Astrocyte of the cerebellum (primary cell): ENCODE data around the gene ASGR2.

Source experiments
- DNase-seq: peaks from one replicate; pipeline ENCODE4 v3.0.0-alpha.2; 2011; ENCODE audit warnings: low read depth
- H3K4me3 ChIP-seq: 2 replicates; pipeline ENCODE4 v1.5.1; 2011; ENCODE audit warnings: mild to moderate bottlenecking, low read depth, low read length, moderate library complexity
- in situ Hi-C: cut with HindIII; loops from 2 replicates; pipeline ENCODE4 v1.10.0; 2017; ENCODE audit warnings: low sequenced_read_pairs
- TF ChIP-seq, protein P1 (sequence below): IDR thresholded peaks from 2 replicates; pipeline ENCODE4 v1.5.1; 2012; ENCODE audit warnings: low read length, low read depth, moderate library complexity, mild to moderate bottlenecking; ENCODE audit errors: missing control alignments

ASGR2 gene

DNA sequence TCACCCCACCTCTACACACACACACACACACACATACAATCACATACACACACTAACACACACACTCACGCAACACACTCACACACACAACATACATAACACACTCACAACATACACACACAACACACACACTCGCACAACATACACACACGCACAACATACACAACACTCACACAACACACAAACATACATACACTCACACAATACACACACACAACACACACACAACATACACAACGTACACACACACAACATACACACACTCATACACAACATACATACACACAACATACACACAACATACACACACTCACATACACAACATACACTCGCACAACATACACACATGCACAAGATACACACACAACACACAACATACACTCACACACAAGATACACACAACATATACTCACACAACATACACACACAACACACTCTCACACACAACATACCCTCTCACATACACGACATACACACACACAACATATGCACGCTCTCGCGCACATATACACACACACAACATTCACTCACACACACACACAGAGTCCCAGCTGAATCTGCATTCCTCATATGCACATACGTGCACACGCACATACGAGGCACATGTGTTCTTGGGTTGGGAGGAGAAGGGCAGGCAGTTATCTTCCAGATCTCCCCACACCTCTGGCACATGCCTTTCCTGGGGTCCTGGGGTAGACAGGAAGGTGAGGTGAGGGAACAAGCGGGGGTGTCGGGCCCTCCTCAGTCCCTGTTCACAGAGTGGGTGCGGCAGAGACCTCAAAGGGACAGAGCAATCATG, 1.1 kb downstream of the ASGR2 start:
- in situ Hi-C loops = no loop called here
- H3K4me3 ChIP-seq = no peak overlapping the region
- TF ChIP-seq, protein P1, sequence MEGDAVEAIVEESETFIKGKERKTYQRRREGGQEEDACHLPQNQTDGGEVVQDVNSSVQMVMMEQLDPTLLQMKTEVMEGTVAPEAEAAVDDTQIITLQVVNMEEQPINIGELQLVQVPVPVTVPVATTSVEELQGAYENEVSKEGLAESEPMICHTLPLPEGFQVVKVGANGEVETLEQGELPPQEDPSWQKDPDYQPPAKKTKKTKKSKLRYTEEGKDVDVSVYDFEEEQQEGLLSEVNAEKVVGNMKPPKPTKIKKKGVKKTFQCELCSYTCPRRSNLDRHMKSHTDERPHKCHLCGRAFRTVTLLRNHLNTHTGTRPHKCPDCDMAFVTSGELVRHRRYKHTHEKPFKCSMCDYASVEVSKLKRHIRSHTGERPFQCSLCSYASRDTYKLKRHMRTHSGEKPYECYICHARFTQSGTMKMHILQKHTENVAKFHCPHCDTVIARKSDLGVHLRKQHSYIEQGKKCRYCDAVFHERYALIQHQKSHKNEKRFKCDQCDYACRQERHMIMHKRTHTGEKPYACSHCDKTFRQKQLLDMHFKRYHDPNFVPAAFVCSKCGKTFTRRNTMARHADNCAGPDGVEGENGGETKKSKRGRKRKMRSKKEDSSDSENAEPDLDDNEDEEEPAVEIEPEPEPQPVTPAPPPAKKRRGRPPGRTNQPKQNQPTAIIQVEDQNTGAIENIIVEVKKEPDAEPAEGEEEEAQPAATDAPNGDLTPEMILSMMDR = no peak
- DNase-seq = no peak

DNA sequence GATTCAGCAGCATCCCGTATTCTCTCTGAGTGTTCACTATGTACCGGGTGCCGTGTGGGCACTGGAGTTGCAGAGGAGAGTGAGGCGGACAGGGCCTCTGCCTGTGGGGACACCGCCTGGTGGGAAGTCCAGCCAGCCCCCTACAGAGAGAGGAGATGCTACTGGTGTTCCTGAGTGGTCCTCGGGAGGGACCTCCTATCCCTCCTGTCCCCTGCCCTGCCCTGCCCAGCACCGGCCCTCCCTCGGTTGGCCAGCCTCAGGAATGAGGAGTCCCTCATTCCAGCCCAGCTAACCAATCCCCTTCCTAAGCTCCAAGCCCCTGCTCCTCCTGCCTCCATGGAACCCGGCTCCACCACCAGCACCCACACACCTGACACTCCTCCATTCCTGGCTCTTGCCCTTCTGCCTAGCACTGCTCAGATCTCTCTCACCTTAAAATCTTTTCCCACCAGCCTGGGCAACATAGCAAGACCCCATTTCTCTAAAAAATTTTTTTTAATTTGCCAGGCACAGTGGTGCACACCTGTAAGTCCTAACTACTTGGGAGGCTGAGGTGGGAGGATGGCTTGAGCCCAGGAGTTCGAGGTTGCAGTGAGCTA, 2.0 kb downstream of the ASGR2 start:
- no peak overlapping the region for H3K4me3 ChIP-seq
- in situ Hi-C loops = no loop called here
- TF ChIP-seq, protein P1 = no peak
- DNase-seq = no peak

DNA sequence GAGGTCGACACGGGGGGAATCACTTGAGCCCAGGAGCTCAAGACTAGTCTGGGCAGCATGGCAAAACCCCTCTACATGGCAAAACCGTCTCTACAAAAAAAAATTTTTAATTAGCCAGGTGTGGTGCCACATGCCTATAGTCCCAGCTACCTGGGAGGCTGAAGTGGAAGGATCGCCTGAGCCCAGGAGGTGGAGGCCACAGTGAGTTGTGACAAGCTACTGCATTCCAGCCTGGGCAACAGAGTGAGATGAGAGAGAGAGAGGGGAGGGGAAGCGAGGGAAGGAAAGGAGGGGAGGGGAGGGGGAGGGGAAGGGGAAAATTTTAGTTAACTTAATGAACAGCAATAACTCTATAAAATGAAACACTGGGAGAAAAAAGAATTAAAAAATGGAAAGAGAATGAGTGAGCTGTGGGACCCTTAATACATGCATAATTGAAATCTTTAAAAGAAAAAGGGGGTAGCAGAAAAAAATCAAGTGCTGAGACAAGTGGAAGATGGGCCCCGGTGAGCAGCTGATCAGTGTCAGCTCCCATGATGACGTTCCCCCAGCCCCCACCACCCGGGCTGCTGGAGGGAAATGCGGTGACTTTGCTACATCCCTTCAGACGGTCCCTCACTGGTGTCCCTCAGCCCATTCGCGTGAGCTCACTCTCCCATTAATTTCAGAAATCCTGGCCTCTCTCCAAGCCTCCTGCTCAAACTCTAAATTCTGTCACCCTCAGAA, 2.7 kb downstream of the ASGR2 start:
- in situ Hi-C loops = no loop called here
- DNase-seq = no peak
- no peak overlapping the region for H3K4me3 ChIP-seq
- TF ChIP-seq, protein P1 = no peak

DNA sequence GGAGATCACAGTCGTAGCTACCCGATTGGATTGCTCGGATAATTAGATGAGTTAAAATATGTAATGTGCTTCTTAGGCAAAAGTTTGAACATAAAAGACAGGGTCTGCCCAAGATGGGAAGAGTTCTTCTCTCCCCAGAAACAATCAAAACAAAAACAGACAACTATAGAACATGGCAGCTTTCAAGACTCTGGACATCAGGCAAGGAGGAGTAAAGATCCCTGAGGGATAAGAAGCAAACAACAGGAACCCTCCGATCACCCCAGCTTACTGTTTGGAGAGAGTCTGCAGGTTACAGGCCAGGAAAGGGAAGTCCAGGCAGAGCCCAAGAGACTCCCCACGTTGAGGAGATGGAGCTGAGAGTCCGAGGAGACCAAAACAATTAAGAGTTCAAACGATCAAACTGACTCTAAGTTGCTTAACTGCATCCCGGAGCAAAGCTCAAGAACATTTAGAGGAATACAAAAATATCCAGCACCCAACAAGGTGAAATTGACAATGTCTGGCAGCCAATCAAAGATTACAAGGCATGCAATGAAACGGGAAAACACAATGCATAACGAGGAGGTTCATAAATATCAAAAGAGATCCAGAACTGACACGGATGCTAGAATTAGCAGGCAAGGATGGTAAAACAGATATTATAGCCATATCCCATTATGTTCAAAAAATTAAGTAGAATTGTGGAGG, 3.9 kb downstream of the ASGR2 start:
- DNase-seq = no peak
- TF ChIP-seq, protein P1 = no peak
- in situ Hi-C loops = no loop called here
- no peak overlapping the region for H3K4me3 ChIP-seq

DNA sequence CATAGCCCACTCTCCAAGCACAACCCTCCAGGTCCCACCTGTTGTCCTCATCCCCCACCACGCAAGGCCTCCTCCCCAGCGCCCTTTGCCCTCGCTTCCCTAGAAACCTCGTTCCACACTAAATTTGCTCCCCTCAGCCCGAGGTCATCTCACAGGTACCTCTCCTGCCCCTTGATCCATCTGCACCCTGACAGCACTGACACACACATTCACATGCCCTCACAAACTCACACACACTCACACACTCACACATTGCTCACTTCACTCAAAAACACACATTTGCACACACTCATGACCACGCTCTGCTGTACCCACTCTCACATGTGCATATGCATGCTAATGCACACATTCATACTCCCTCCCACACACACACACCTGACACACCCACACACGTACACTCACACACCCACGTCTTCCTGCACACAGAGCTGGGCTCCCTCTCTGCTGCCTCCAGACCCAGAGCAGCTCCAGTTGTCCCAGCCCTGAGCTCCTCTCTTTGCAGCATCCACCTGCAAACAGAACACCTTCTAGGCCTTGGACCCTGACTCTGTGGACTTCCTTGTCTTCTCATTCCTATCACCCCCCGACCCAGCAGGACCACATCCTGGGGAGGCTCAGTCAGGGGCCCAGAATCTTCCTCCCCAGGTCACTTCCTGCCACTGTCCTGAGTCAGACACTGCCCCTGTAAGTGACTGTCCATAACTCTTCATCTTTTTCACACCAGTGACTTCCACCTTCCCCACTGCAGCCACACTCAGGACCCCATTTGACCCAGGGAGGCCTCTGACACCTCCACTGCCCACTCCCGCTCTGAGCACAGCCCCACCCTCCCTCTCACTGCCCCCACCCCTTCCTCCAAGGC, 4.9 kb downstream of the ASGR2 start:
- TF ChIP-seq, protein P1 = no peak
- H3K4me3 ChIP-seq = no peak overlapping the region
- no peak for DNase-seq
- in situ Hi-C loops = no loop called here

DNA sequence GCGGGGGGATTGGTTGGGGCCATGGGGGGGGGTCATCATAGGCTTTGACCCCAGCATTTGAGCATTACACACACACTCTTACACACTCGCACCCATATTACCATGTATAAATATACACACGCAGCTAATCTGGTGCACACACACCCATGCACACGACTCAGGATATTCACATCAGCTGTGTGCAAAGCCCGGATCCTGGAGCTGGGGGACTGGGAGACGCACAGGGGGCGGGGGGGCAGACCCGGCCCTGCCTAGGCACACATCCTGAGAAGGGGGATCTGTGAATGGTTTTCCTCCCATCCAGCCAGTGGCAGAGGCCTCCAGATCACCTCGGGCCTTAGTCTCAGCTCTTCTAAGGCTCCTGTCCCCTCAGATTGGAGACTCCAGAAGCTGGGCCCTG, 5.6 kb downstream of the ASGR2 start:
- in situ Hi-C loops = no loop called here
- DNase-seq = no peak
- TF ChIP-seq, protein P1 = no peak
- H3K4me3 ChIP-seq = no peak overlapping the region
